Measurements from ENCODE around the gene PLA2G2D.
"Not testable (repeated sequence)": the region's sequence is repeated elsewhere in the genome, so short reads cannot be mapped to it uniquely, and the experiment has no call there.

GRCh38 chr1:20130518-20130917, 11.2 kb upstream of the PLA2G2D start:
- not testable (repeated sequence) for TF ChIP-seq CTCF (conservative IDR thresholded peaks at IDR 0.05; ENCODE audit: low read length); EZH2phosphoT487 (IDR thresholded peaks at IDR 0.05; ENCODE audit: borderline replicate concordance)
